ENCODE data around the gene IL17B. TPM values are rescaled to one million over a fixed set of nuclear protein-coding genes. Genes with fewer than 3 reads are reported as not detected.

Gene IL17B
- total RNA-seq, 1 experiment from 2014 or later = not detected

DNA sequence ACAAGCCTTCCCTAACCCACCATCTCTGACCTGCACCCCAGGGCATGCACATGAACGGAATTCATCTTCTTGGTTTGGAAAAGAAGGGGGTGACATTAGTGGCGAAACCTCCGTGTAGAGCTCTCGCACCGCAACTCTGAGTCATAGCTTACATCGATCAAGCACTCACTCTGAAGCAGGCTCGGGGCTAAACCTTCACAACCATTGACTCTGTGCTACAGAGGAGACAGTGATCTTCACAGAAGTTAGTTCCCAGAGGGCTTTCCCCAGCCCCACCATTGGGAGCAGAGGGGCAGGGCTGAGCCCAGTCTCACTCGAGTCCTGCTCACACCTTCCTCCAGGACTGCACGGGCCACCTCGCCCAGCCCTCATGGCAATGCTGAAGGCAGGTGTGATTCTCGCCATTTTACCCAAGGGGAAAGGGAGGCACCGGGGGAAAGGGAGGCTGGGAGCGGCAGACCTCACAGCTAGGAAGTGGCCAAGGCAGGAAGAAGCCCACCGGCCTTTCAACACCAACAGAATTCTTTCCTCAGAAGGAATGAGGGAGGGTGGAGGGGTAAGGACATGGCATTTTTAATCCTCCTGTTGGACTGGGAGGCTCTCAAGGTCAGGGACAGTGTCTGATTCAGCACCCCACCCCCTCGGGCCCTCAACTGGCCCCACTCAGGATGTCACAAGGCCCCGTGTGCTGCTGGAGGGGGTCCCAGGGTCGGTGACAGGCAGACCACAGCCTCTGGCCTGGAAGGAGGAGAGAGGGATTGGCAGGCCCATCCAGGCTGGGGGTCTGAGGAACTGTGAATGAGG is 25.9 kb upstream of the IL17B start:
- H3K4me1 ChIP-seq = peaks cover 8% of the 10 kb centered on the region; the same call in 1 of the 2 replicates
- no peak overlapping the region for H3K27ac Mint-ChIP-seq (ENCODE audit: unreplicated experiment)
- H3K4me1 Mint-ChIP-seq (ENCODE audit: low read depth, unreplicated experiment) = peaks cover 7% of the 10 kb centered on the region
- no peaks in the 10 kb centered on the region for H3K36me3 ChIP-seq (ENCODE audit: control insufficient read depth, insufficient read depth, low read length)
- no peak overlapping the region for H3K4me3 Mint-ChIP-seq (ENCODE audit: unreplicated experiment)
- no peaks in the 10 kb centered on the region for H3K27me3 ChIP-seq (replicated peaks; ENCODE audit: control insufficient read depth, insufficient read depth, low read length)
- H3K27me3 Mint-ChIP-seq (ENCODE audit: insufficient read depth, unreplicated experiment) = no peaks in the 10 kb centered on the region
- H3K9me3 ChIP-seq = no peaks in the 10 kb centered on the region
- H3K9me3 Mint-ChIP-seq (ENCODE audit: unreplicated experiment) = no peaks in the 10 kb centered on the region
- intact Hi-C loops (cut with micrococcal nuclease; ENCODE audit: unreplicated experiment) = no loop called here
- TF ChIP-seq, protein P1, sequence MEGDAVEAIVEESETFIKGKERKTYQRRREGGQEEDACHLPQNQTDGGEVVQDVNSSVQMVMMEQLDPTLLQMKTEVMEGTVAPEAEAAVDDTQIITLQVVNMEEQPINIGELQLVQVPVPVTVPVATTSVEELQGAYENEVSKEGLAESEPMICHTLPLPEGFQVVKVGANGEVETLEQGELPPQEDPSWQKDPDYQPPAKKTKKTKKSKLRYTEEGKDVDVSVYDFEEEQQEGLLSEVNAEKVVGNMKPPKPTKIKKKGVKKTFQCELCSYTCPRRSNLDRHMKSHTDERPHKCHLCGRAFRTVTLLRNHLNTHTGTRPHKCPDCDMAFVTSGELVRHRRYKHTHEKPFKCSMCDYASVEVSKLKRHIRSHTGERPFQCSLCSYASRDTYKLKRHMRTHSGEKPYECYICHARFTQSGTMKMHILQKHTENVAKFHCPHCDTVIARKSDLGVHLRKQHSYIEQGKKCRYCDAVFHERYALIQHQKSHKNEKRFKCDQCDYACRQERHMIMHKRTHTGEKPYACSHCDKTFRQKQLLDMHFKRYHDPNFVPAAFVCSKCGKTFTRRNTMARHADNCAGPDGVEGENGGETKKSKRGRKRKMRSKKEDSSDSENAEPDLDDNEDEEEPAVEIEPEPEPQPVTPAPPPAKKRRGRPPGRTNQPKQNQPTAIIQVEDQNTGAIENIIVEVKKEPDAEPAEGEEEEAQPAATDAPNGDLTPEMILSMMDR (IDR thresholded peaks at IDR 0.05; ENCODE audit: insufficient read depth in 1 of 2, low read depth in 1 of 2, low read length in 1 of 2, severe bottlenecking in 1 of 2, unreplicated experiment in 1 of 2) = no peak
- no peak for DNase-seq
- no TSS peak for BruUV-seq (replicated peaks)
- POLR2A ChIA-PET = no interaction called here
- H3K4me3 ChIP-seq (ENCODE audit: low read depth, low read length) = no peak overlapping the region
- CTCF ChIA-PET = interaction anchor here (0.6 kb wide), 1 partner anchor 32 kb away, joined by 3 read pairs; no protein-coding TSS in a partner anchor
- H3K36me3 Mint-ChIP-seq (ENCODE audit: insufficient read depth, unreplicated experiment) = no peaks in the 10 kb centered on the region

DNA sequence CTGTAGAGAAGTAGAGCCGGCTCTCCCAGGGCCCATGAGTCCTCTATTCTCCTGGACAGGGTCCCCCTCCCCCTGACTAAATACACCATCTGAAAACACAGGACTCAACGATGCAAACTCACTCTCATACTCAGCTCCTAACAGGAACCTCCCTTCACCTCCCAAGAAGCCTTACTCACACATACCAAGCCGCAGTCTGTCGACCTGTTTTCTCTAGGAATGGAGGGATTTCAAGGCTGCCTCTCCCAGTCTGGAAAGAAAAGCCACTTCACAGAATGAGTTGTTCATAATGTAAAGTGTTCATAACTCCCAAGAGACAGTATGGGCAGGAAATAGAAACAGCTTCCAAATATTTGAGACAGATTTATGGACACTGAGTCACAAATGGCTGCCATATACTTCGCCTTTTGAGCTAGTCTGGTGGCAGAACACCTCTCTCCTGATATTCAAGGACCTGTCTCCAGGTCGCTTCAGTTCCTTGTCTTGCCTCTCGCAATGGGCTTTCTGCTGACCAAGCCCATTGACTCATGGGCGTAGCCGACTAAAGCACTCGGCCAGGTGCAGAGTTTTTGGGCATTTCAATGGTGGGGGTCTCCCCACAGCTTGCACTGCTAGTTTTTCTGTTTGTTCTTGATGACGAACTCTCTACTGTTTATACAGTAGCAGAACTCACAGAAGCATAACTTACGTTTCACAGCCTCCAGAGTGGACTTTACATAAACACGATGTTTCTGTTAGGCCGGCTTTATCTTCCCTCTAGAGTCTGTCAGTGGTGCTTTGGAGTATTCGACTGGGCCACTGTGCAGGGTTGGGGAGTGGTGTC is 25.0 kb upstream of the IL17B start:
- H3K27ac Mint-ChIP-seq (ENCODE audit: unreplicated experiment) = no peak overlapping the region
- Histone ChIP-seq H3K36me3 (ENCODE audit: control insufficient read depth, insufficient read depth, low read length) (no peaks in the 10 kb centered on the region), H3K4me1 (peaks cover 10% of the 10 kb centered on the region; the same call in 1 of the 2 replicates), H3K4me3 (ENCODE audit: low read depth, low read length) (no peak overlapping the region), H3K9me3 (no peaks in the 10 kb centered on the region), H3K27me3 (replicated peaks; ENCODE audit: control insufficient read depth, insufficient read depth, low read length) (no peaks in the 10 kb centered on the region)
- no TSS peak for BruUV-seq (replicated peaks)
- intact Hi-C loops (cut with micrococcal nuclease; ENCODE audit: unreplicated experiment) = no loop called here
- CTCF ChIA-PET = interaction anchor here (0.8 kb wide), 1 partner anchor 33 kb away, joined by 4 read pairs; no protein-coding TSS in a partner anchor
- no peak overlapping the region for H3K4me3 Mint-ChIP-seq (ENCODE audit: unreplicated experiment)
- peaks cover 10% of the 10 kb centered on the region for H3K4me1 Mint-ChIP-seq (ENCODE audit: low read depth, unreplicated experiment)
- TF ChIP-seq, protein P1 (IDR thresholded peaks at IDR 0.05; ENCODE audit: insufficient read depth in 1 of 2, low read depth in 1 of 2, low read length in 1 of 2, severe bottlenecking in 1 of 2, unreplicated experiment in 1 of 2) = no peak
- H3K27me3 Mint-ChIP-seq (ENCODE audit: insufficient read depth, unreplicated experiment) = no peaks in the 10 kb centered on the region
- no peaks in the 10 kb centered on the region for H3K9me3 Mint-ChIP-seq (ENCODE audit: unreplicated experiment)
- H3K36me3 Mint-ChIP-seq (ENCODE audit: insufficient read depth, unreplicated experiment) = no peaks in the 10 kb centered on the region
- DNase-seq = no peak
- POLR2A ChIA-PET = no interaction called here

- H3K9me3 ChIP-seq = no peaks in the 10 kb centered on the region
- H3K4me3 Mint-ChIP-seq (ENCODE audit: unreplicated experiment) = no peak overlapping the region
- H3K27me3 ChIP-seq (replicated peaks; ENCODE audit: control insufficient read depth, insufficient read depth, low read length) = no peaks in the 10 kb centered on the region
- no TSS peak for BruUV-seq (replicated peaks)
- CTCF ChIA-PET = interaction anchor here (1.1 kb wide), 1 partner anchor 21 kb away, joined by 4 read pairs; no protein-coding TSS in a partner anchor
- no peaks in the 10 kb centered on the region for H3K9me3 Mint-ChIP-seq (ENCODE audit: unreplicated experiment)
- no peak for DNase-seq
- H3K36me3 Mint-ChIP-seq (ENCODE audit: insufficient read depth, unreplicated experiment) = no peaks in the 10 kb centered on the region
- peaks cover 10% of the 10 kb centered on the region for H3K4me1 Mint-ChIP-seq (ENCODE audit: low read depth, unreplicated experiment)
- no peak overlapping the region for H3K27ac Mint-ChIP-seq (ENCODE audit: unreplicated experiment)
- H3K4me1 ChIP-seq = peaks cover 10% of the 10 kb centered on the region; the same call in 1 of the 2 replicates
- TF ChIP-seq, protein P1 (IDR thresholded peaks at IDR 0.05; ENCODE audit: insufficient read depth in 1 of 2, low read depth in 1 of 2, low read length in 1 of 2, severe bottlenecking in 1 of 2, unreplicated experiment in 1 of 2) = no peak
- no peak overlapping the region for H3K4me3 ChIP-seq (ENCODE audit: low read depth, low read length)
- POLR2A ChIA-PET = no interaction called here
- H3K36me3 ChIP-seq (ENCODE audit: control insufficient read depth, insufficient read depth, low read length) = no peaks in the 10 kb centered on the region
- intact Hi-C loops (cut with micrococcal nuclease; ENCODE audit: unreplicated experiment) = no loop called here
- no peaks in the 10 kb centered on the region for H3K27me3 Mint-ChIP-seq (ENCODE audit: insufficient read depth, unreplicated experiment)
These were observed 23.2 kb upstream of the IL17B start for GRCh38 chr5:149402291-149402690.
